HG02759 (cell line): ENCODE measurements around the gene TAGAP.
"Not testable (repeated sequence)": the region's sequence is repeated elsewhere in the genome, so short reads cannot be mapped to it uniquely, and the experiment has no call there.

Source experiments
- ATAC-seq: cut with Tn5 transposase; IDR thresholded peaks from one replicate; pipeline ENCODE4 v1.9.1; 2021; ENCODE audit warnings: mild to moderate bottlenecking, moderate library complexity; ENCODE audit not compliant: unreplicated experiment

TAGAP gene

DNA sequence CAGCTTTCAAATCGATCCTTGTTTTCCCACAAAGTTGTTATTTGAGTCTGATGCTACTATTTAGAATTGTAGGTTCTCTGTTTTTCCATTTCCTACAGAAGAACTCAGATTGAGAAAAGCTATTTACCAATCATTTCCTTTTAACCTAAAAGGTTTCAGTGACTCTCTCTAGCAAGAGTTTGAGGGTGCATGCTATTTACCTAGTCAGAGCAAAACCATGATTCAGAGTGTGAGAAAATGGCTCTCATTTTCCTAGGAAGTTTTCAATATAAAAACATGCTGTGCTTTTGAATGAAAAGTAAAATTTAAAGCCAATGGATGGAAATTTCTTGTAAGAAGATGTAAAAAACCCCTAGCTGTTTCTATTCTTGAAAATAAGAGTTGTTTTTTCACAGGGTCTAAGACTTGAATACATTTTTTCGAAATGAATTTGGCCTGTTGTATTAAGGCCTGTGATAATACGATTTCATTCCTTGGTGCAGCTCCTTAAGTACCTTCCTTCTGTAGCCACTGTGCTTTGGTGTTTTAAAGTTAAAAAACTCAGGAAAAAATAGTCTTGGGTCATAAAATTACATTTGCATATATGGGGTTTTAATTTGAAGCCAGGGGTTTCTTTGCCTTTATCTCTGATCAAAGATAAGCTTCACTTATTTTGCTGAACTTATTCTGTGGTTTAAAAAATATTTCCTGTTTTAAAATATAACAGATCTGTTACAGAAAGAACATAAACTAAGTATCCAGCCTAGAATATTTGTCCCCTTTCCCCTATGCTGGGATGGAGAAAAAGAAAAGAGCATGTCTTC, 26.8 kb downstream of the TAGAP start:
- ATAC-seq = no peak

DNA sequence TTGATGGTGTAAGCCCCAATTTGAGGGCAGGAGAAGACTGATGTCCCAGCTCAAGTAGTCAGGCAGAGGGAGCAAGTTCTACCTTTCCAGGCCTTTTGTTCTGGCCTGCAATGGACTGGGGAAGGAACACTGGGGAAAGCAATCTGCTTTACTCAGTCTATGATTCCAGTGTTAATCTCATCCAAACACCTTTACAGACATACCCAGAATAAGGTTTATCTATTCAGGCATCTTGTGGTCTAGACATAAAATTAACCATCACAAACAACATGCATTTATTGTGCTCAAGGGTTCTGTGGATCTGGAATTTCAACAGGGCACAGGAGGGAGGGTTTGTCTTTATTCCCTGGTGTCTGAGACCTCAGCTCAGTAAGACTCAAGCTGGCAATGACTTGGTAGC, 30.4 kb downstream of the TAGAP start:
- no peak for ATAC-seq

- ATAC-seq = no peak
Measured at GRCh38 chr6:159013229-159013628, 31.6 kb downstream of the TAGAP start.

DNA sequence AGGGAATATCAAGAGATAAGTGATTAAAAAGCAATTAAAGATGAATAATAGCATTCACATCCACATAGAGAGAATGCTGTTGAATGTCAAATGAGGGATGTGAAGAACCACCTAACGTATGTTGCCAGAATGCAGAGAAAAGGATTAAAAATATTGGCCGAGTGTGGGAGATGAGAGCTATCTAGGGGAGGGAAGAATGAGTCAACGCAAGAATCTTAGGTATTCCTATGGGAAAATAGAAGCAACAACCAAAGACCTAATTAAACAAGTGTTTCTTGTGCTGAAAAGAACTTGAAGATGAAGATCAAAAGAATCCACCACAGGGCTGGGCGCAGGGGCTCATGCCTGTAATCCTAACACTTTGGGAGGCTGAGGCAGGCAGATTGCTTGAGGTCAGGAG, 32.6 kb downstream of the TAGAP start:
- ATAC-seq = no peak

GRCh38 chr6:159010037-159010612, 34.7 kb downstream of the TAGAP start:
- ATAC-seq = not testable (repeated sequence)

- no peak for ATAC-seq
Measured at GRCh38 chr6:159008656-159009288, 36.0 kb downstream of the TAGAP start.

DNA sequence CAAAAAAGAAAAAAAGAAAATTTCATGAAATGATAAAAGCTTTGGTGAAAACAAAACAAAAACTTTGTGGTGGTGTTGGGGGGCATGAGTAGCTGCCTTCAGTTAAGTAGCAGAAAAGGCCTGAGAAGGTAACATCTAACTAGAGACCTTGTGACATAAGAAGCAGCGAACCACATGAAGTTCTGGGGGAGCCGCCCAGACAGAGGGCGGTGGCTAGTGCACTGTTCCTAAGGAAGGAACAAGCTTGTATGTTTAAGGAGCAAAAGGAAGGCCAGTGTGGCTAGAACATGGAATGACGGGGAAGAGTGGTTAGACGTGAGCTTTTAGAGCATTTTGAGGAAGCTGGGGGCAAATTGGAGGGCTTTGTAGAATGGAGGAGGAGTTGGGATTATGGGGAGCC, 37.3 kb downstream of the TAGAP start:
- no peak for ATAC-seq

GRCh38 chr6:159005436-159005835, 39.4 kb downstream of the TAGAP start:
- ATAC-seq = no peak

DNA sequence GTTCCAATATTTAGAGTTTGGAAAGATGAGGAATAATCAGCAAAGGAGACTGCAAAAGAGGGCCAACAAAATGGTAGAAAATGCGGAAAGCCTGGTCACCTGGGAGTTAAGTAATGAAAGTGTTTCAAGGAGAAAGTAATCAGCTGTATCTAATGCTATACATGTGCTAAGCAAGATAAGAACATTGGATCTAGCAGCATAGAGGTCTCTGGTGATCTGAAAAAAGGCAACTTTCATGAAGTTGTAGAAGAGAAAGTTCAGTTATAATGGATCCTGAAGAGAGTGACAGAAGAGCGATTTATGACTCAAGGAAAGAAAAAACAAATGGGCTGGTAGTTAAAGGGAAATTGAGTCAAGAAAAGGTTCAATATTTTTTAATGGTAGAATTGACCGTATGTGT, 40.2 kb downstream of the TAGAP start:
- no peak for ATAC-seq

DNA sequence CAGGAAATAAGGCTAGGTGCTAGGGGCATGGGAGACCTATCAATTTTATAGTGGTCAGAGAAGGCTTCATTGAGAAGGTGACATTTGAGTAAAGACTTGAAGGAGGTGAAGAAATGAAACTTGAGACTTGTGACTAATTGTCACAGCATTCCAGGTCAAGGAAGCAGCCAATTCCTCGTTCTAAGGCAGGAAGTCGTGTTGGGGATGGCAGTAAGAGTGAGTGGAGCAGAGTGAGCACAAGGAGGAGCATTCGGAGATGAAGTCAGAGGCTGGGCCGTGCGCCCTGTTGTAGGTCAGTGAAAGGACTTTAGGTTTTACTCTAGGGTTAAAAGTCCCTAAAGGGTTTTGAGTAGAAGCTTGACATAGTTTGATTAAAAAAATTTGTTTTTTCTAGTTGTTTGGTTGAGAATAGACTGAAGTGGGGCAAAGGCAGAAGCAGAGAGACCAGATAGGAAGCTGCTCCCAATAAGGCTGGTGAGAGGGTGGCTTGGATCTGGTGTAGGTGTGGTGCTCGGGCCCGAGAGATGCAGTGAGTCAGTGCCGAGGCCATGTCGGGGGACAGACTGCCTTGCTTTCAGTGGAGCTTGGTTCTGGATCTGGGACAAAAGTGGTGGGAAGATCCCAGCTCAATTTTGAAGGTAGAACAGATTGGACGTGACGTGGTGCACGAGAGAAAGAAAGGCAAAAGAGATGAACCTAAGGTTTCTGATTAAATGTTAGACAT, 42.2 kb downstream of the TAGAP start:
- no peak for ATAC-seq

GRCh38 chr6:158999666-159000403, 45.0 kb downstream of the TAGAP start, which contains the start of gene RSPH3:
Gene RSPH3 (minus strand): TSS chr6:159000202. CDS start chr6:158999550, 652 bp downstream.
- peak; percentile 94 for ATAC-seq

GRCh38 chr6:158999154-158999665, 45.6 kb downstream of the TAGAP start:
- peak; percentile 30 for ATAC-seq

DNA sequence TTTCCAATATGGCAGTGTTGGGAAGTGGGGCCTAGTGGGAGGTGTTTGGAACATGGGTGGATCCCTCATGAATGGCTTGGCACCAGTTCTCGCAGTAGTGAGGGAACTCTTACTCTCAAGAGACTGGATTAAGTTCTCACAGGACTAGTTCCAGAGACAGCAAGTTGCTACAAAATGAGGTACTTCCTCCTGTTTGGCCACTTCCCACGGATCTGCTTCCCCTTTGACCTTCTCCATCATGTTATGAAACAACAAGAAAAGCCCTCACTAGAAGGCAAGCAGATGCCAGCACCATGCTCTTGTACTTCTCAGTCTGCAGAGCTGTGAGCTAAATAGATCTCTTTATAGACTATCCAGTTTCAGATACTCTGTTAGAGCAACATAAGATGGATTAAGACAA, 47.9 kb downstream of the TAGAP start:
- no peak for ATAC-seq

DNA sequence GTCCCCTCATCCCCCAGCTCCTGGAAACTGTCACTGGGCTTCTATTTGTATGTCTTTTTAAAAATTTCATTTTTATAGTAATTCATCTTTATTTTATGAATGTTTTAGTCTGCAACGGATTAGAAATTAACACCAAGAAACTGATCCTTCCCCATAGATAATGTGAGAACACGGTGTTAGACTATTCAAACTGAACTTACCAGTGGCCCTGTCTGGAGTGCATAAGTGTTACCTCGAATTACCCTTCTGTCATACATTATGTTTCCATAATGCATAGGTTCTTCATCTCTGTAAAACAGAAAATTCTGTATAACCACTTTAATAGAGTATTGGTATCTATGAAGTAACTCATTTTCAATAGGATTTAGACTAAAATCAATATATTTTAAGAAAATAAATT, 51.2 kb downstream of the TAGAP start:
- no peak for ATAC-seq

DNA sequence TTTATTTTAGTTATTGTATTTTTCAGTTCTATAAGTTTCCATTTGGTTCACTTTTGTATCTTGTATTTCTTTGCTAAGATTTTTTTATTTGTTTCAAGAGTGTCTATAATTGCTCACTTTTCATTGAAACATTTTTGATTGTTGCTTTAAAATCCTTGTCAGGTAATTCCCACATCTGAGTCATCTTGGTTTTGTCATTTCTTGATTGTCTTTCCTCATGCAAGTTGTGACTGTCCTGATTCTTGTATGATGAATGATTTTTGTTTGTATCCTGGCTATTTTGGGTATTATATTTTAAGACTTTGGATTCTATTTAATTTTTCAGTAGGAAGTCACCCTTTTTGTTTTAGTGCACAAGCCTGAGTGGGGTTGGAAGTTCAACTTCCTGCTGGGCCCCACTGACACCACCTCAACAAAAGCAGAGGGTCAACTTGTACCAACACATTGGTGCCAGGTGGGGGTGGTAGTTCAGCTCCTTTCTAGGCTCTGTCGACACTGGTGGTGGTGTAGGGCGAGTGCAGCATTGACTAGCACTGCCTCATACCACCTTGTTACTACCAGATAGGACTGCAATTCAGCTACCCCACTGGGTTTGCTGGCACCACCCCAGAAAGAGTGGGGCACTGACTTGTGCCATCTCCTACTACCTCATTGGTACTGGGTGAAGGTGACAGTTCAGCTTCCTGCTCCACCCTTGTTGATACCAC, 53.6 kb downstream of the TAGAP start:
- no peak for ATAC-seq

GRCh38 chr6:158989711-158990110, 55.1 kb downstream of the TAGAP start:
- not testable (repeated sequence) for ATAC-seq

DNA sequence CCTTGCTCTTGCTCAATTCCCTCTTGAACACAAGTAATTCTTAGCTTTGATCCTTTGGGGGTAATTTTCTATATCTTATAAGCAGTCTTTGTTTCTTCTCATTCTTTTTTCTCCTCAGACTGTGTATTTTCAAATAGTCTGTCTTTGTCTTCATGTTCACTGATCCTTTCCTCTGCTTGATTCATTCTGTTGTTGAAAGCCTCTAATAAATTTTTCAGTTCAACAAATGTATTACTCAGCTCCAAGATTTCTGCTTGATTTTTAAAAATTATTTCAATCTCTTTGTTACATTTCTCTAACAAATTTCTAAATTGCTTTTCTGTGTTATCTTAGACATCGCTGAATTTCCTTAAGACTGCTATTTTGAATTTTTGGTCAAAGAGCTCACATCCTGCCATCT, 56.3 kb downstream of the TAGAP start:
- ATAC-seq = no peak

DNA sequence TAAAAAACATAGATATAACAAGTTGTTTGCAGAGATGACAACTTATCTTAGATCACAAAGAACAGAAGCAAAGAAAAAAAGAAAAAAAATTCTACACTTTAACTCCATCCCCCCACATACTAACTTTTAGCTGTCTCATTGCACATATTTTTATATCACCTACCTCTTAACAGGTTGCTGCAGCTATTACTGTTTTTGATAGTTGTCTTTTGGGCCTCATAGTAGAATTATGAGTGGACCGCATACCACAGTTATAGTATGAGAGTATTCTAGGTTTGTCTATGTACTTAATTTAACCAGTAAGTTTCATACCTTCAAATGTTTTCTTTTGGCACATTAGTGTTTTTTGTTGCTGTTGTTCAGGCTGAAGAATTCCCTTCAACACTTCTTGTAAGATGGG, 57.1 kb downstream of the TAGAP start:
- no peak for ATAC-seq
